Activated naive CD8-positive, alpha-beta T cell (primary cell): ENCODE measurements around the gene SNRPA.
A peak's percentile ranks its signal among the peaks of the same experiment; 100 is the strongest.
"Not testable (repeated sequence)": the region's sequence is repeated elsewhere in the genome, so short reads cannot be mapped to it uniquely, and the experiment has no call there.

Source experiments
- H3K27ac Mint-ChIP-seq: one replicate; pipeline ENCODE4 v1.8.0; 2021; ENCODE audit warnings: mixed read lengths
- H3K27me3 Mint-ChIP-seq: one replicate; pipeline ENCODE4 v1.8.0; 2021; ENCODE audit warnings: mixed read lengths
- H3K36me3 Mint-ChIP-seq: one replicate; pipeline ENCODE4 v1.8.0; 2021; ENCODE audit warnings: mixed read lengths
- H3K4me1 Mint-ChIP-seq: one replicate; pipeline ENCODE4 v1.8.0; 2021; ENCODE audit warnings: low read depth, mixed read lengths
- H3K4me3 Mint-ChIP-seq: one replicate; pipeline ENCODE4 v1.8.0; 2021; ENCODE audit warnings: mild to moderate bottlenecking, mixed read lengths
- H3K9me3 Mint-ChIP-seq: one replicate; pipeline ENCODE4 v1.8.0; 2021; ENCODE audit warnings: low read depth, mixed read lengths

Gene SNRPA

DNA sequence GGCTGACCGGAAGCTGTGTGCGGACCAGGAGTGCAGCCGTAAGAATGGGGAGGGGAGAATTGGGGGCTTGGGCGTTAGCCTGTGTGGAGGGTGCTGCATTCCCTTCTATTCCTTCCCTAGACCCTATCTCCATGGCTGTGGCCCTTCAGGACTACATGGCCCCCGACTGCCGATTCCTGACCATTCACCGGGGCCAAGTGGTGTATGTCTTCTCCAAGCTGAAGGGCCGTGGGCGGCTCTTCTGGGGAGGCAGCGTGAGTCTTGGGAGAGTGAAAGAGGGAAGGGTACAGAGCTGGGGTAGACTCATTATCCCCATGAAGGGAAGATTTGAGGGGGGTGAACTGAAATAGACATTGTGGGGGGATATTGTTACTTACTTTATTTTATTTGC, 24.6 kb downstream of the SNRPA start:
- Mint-ChIP-seq H3K27me3 (no peaks in the 10 kb centered on the region), H3K4me1 (peaks cover 39% of the 10 kb centered on the region), H3K36me3 (peaks cover 4% of the 10 kb centered on the region), H3K4me3 (no peak overlapping the region), H3K27ac (no peak overlapping the region), H3K9me3 (no peaks in the 10 kb centered on the region)

DNA sequence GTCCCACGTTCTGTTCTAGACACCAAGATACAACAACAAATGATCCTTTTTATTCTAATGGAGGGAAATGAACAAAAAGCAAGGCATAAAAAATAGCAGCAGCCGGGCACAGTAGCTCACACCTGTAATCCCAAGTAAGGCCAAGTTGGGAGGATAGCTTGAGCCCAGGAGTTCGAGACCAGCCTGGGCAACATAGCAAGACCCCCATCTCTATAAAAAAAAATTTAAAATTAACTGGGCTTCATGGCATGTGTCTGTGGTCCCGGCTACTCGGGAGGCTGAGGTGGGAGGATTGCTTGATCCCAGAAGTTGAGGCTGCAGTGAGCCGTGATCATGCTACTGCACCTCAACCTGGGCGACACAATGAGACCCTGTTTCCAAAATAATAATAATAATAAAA, 25.4 kb downstream of the SNRPA start:
- Mint-ChIP-seq H3K27me3 (no peaks in the 10 kb centered on the region), H3K9me3 (no peaks in the 10 kb centered on the region), H3K4me3 (no peak overlapping the region), H3K4me1 (peaks cover 37% of the 10 kb centered on the region), H3K36me3 (peaks cover 2% of the 10 kb centered on the region), H3K27ac (peak overlapping the region; percentile 41)

DNA sequence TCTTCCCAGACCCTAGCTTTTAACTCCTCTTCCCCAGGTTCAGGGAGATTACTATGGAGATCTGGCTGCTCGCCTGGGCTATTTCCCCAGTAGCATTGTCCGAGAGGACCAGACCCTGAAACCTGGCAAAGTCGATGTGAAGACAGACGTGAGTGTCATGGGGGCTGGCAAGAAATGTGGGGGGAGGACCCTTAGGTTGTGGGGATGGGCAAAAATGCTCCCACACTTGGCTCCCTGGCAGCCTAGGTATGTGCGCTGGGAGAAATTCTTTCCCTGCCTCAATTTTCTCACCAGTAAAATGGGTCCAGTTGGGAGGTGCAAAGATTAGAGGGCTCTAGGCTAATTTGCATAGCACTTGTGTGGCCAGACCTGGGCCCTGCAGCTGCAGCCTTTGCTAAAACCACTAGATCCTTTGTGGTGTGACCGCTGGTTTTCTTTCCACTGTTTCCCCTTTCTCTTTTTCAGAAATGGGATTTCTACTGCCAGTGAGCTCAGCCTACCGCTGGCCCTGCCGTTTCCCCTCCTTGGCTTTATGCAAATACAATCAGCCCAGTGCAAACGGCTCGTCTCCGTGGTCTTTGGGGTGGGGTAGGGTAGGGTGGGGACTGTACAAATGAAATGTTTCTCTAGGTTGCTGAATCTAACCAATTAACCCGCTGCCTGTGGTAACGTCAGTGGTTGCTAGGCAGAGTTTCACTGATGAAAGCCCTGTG, 26.1 kb downstream of the SNRPA start:
- Mint-ChIP-seq H3K27me3 (no peaks in the 10 kb centered on the region), H3K36me3 (peaks cover 4% of the 10 kb centered on the region), H3K4me3 (peak overlapping the region; percentile 95), H3K27ac (peak overlapping the region; percentile 96), H3K9me3 (no peaks in the 10 kb centered on the region), H3K4me1 (peaks cover 40% of the 10 kb centered on the region)

GRCh38 chr19:40777645-40777936, 26.6 kb downstream of the SNRPA start:
- H3K9me3 Mint-ChIP-seq, result no peaks in the 10 kb centered on the region
- H3K36me3 Mint-ChIP-seq, result peaks cover 7% of the 10 kb centered on the region
- no peaks in the 10 kb centered on the region for H3K27me3 Mint-ChIP-seq
- peak overlapping the region; percentile 96 for H3K27ac Mint-ChIP-seq
- peaks cover 43% of the 10 kb centered on the region for H3K4me1 Mint-ChIP-seq
- peak overlapping the region; percentile 95 for H3K4me3 Mint-ChIP-seq

DNA sequence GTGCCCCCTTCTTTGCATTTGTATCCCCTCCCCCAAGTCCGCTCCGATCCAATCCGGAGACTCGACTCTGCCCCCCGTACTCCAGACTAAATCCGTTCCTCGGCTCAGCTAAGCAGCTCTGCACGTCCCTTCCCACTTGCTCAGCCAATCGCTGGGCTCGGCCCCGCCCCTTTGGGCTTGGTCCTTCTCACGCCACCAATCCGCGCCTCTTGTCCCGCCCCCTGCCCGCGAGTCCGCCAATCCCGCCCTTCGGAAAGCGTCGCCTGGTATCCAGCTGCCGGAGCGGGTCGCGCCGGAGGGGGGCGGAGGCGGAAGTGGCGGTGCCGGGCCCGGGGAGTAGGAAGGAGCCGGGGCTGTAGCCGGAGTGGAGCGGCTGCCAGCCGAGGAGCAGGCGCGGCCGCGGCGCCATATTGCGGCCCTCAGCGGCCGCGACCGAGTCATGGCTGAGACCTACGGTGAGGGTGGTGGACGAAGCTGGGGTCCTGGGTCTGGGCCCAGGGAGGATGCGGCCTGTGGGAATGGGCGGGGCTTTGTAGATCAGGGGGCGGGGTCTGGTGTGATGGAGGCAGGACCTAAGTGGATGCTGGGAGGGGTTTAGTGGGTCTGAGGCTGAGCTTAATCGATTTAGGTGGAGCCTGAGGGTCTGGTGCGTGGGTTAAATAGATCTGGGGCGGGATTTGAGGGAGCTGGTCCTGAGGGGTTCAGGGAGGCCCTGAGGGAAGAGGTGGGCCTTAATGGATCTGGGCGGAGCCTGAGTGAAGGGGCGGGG, 27.1 kb downstream of the SNRPA start, which contains the start of gene RAB4B:
Gene RAB4B (plus strand): TSS at position 311 of the 769 bp plus-strand sequence. CDS start 129 bp downstream, at position 440.
- peaks cover 7% of the 10 kb centered on the region for H3K36me3 Mint-ChIP-seq
- H3K4me1 Mint-ChIP-seq, result peaks cover 43% of the 10 kb centered on the region
- H3K9me3 Mint-ChIP-seq, result no peaks in the 10 kb centered on the region
- peak within 1 kb of the TSS; percentile 96 for H3K27ac Mint-ChIP-seq
- H3K4me3 Mint-ChIP-seq, result peak within 1 kb of the TSS; percentile 95
- no peaks in the 10 kb centered on the region for H3K27me3 Mint-ChIP-seq

- peaks cover 7% of the 10 kb centered on the region for H3K36me3 Mint-ChIP-seq
- H3K9me3 Mint-ChIP-seq, result no peaks in the 10 kb centered on the region
- peak overlapping the region; percentile 95 for H3K4me3 Mint-ChIP-seq
- peaks cover 43% of the 10 kb centered on the region for H3K4me1 Mint-ChIP-seq
- peak overlapping the region; percentile 96 for H3K27ac Mint-ChIP-seq
- no peaks in the 10 kb centered on the region for H3K27me3 Mint-ChIP-seq
Observed at GRCh38 chr19:40778706-40779284, 27.8 kb downstream of the SNRPA start.

GRCh38 chr19:40780582-40780981, 29.6 kb downstream of the SNRPA start:
- Mint-ChIP-seq H3K27ac (peak overlapping the region; percentile 77), H3K4me3 (peak overlapping the region; percentile 27), H3K4me1 (peaks cover 42% of the 10 kb centered on the region), H3K36me3 (peaks cover 7% of the 10 kb centered on the region), H3K27me3 (no peaks in the 10 kb centered on the region), H3K9me3 (no peaks in the 10 kb centered on the region)

DNA sequence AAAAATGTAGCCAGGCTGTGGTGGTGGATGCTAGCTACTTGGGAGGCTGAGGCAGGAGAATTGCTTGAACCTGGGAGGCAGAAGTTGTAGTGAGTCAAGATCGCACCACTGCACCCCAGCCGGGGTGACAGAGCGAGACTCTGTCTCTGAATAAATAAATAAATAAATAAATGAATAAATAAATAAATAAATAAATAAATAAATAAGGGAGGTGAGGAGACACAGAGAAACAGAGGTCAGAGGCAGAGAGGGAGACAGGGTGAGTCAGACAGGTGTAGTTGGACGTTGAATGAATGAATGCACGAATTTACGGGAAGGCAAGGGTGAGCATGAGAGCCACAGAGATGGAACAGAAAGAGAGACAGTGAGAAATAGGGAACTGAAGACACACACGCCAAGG, 30.1 kb downstream of the SNRPA start:
- Mint-ChIP-seq H3K4me1 (peaks cover 40% of the 10 kb centered on the region), H3K27me3 (no peaks in the 10 kb centered on the region), H3K9me3 (no peaks in the 10 kb centered on the region), H3K27ac (no peak overlapping the region), H3K4me3 (no peak overlapping the region), H3K36me3 (peaks cover 7% of the 10 kb centered on the region)

GRCh38 chr19:40783711-40784110, 32.7 kb downstream of the SNRPA start:
- peaks cover 7% of the 10 kb centered on the region for H3K36me3 Mint-ChIP-seq
- H3K9me3 Mint-ChIP-seq, result no peaks in the 10 kb centered on the region
- no peak overlapping the region for H3K27ac Mint-ChIP-seq
- H3K4me3 Mint-ChIP-seq, result no peak overlapping the region
- peaks cover 29% of the 10 kb centered on the region for H3K4me1 Mint-ChIP-seq
- no peaks in the 10 kb centered on the region for H3K27me3 Mint-ChIP-seq

- H3K36me3 Mint-ChIP-seq, H3K9me3 Mint-ChIP-seq, H3K27ac Mint-ChIP-seq, H3K27me3 Mint-ChIP-seq, H3K4me3 Mint-ChIP-seq: not testable (repeated sequence)
- peaks cover 25% of the 10 kb centered on the region for H3K4me1 Mint-ChIP-seq
Observed at GRCh38 chr19:40784146-40784545, 33.1 kb downstream of the SNRPA start.

DNA sequence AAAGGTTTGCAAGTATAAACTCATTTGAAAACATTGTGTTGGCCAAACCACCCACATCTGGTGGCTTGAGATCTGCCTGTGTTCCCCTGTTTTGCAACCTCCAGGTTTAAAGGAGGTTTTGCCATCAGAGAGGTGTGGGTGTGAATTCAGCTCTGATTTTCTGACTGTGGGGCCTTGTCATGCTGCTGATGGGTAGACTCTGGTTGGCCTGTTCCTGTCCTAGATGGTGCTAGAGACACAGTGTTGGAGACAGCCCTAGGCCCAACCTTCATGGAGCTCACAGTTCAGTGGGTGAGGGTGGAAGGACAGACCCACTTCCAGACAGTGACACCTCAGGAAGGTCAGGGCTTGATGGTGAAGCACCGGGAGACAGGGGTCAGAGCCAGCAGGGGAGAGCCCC, 34.5 kb downstream of the SNRPA start:
- peak overlapping the region; percentile 66 for H3K27ac Mint-ChIP-seq
- H3K4me1 Mint-ChIP-seq, result peaks cover 17% of the 10 kb centered on the region
- H3K27me3 Mint-ChIP-seq, result no peaks in the 10 kb centered on the region
- H3K36me3 Mint-ChIP-seq, result peaks cover 10% of the 10 kb centered on the region
- no peaks in the 10 kb centered on the region for H3K9me3 Mint-ChIP-seq
- H3K4me3 Mint-ChIP-seq, result no peak overlapping the region

GRCh38 chr19:40786060-40787037, 35.3 kb downstream of the SNRPA start:
- Mint-ChIP-seq H3K36me3 (peaks cover 8% of the 10 kb centered on the region), H3K4me1 (peaks cover 14% of the 10 kb centered on the region), H3K4me3 (no peak overlapping the region), H3K9me3 (no peaks in the 10 kb centered on the region), H3K27me3 (no peaks in the 10 kb centered on the region), H3K27ac (peak overlapping the region; percentile 54)

DNA sequence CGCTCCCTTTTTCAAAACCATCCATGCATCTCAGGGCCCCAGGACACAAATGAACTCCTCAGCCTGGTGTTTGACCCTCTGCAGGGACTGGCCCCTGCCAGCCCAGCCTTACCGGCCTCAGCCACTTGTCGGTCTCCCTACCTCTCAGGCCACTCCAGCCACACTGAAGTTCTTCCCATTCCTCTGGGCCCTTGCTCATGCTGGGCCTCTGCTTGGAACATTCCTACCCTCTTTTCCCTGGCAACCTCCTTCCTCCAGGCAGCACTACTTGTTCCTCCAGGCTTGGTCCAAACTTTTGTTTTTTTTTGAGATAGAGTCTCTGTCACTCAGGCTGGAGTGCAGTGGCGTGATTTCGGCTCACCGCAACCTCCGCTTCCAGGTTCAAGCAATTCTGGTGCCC, 40.3 kb downstream of the SNRPA start:
- no peak overlapping the region for H3K4me3 Mint-ChIP-seq

DNA sequence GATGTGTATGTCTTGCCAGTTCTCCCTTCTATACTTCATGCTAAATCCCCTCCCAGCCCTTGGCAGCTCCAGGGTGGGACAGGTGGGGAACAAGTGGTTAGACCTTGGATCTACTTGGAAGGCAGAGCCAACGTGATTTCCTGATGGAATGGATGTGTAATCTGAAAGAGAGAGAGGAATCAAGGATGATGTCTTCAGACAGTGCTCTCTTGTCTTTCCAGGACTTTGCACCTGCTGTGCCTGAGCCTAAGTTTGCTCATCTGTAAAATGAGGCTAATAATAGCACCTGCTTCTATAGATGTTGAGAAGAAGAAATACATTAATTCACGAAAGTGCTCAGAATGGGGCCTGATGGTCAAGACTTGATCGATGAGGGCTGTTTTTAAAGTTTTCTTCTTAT, 41.0 kb downstream of the SNRPA start:
- Mint-ChIP-seq H3K27me3 (no peaks in the 10 kb centered on the region), H3K36me3 (peaks cover 5% of the 10 kb centered on the region), H3K4me3 (peak overlapping the region; percentile 33)

More for the DNA sequence above, 40.3 kb downstream of the SNRPA start:
- Mint-ChIP-seq H3K27me3 (no peaks in the 10 kb centered on the region), H3K9me3 (no peaks in the 10 kb centered on the region), H3K27ac (peak overlapping the region; percentile 64), H3K4me1 (peaks cover 22% of the 10 kb centered on the region), H3K36me3 (peaks cover 5% of the 10 kb centered on the region)

More for the DNA sequence above, 41.0 kb downstream of the SNRPA start:
- Mint-ChIP-seq H3K9me3 (no peaks in the 10 kb centered on the region), H3K27ac (peak overlapping the region; percentile 86), H3K4me1 (peaks cover 23% of the 10 kb centered on the region)
